HEK293 (cell line): ENCODE measurements around the gene PANK2.
A peak's percentile ranks its signal among the peaks of the same experiment; 100 is the strongest.

Experiments used
- AEBP2 ChIP-seq: fragments of 450-650 bp; formaldehyde crosslinking; IDR thresholded peaks from 2 replicates; pipeline ENCODE4 v1.5.1; 2016; ENCODE audit warnings: missing biosample characterization, missing genetic modification characterization, borderline replicate concordance
- GLIS2 ChIP-seq: fragments of 450-650 bp; formaldehyde crosslinking; IDR thresholded peaks from 2 replicates; pipeline ENCODE4 v1.5.1; 2016; ENCODE audit warnings: missing biosample characterization, missing genetic modification characterization
- HIC1 ChIP-seq: fragments of 450-650 bp; formaldehyde crosslinking; IDR thresholded peaks from 2 replicates; pipeline ENCODE4 v1.5.1; 2016; ENCODE audit warnings: missing biosample characterization, missing genetic modification characterization
- HOXC10 ChIP-seq: sonication (generic); formaldehyde crosslinking; IDR thresholded peaks from 2 replicates; pipeline ENCODE4 v1.8.1; 2023; ENCODE audit warnings: mild to moderate bottlenecking, missing genetic modification reagents
- IKZF3 ChIP-seq: fragments of 450-650 bp; IDR thresholded peaks from 2 replicates; pipeline ENCODE4 v1.5.0; 2018; ENCODE audit warnings: missing biosample characterization, mild to moderate bottlenecking, missing genetic modification characterization, moderate library complexity
- MEIS1 ChIP-seq: sonication (generic); formaldehyde crosslinking; IDR thresholded peaks from 2 replicates; pipeline ENCODE4 v1.8.1; 2022; ENCODE audit warnings: missing genetic modification reagents, mild to moderate bottlenecking, borderline replicate concordance
- MYNN ChIP-seq: fragments of 450-650 bp; formaldehyde crosslinking; IDR thresholded peaks from 2 replicates; pipeline ENCODE4 v1.5.1; 2016; ENCODE audit warnings: missing biosample characterization, missing genetic modification characterization, borderline replicate concordance
- SCRT1 ChIP-seq: fragments of 450-650 bp; formaldehyde crosslinking; IDR thresholded peaks from 2 replicates; pipeline ENCODE4 v1.5.1; 2016; ENCODE audit warnings: missing biosample characterization, missing genetic modification characterization, borderline replicate concordance
- SETDB1 ChIP-seq: IDR thresholded peaks from one replicate; pipeline ENCODE4 v1.6.1; 2017; ENCODE audit warnings: mild to moderate bottlenecking, low read length, moderate library complexity, mixed read lengths; ENCODE audit not compliant: insufficient read length
- ZBTB7A ChIP-seq: fragments of 450-650 bp; formaldehyde crosslinking; IDR thresholded peaks from 2 replicates; pipeline ENCODE4 v1.5.1; 2016; ENCODE audit warnings: low read depth, missing biosample characterization, missing genetic modification characterization
- ZNF140 ChIP-seq: fragments of 450-650 bp; formaldehyde crosslinking; IDR thresholded peaks from 2 replicates; pipeline ENCODE4 v1.5.1; 2016; ENCODE audit warnings: missing biosample characterization, missing genetic modification characterization
- ZNF311 ChIP-seq: fragments of 450-650 bp; formaldehyde crosslinking; IDR thresholded peaks from 2 replicates; pipeline ENCODE4 v1.5.1; 2017; ENCODE audit warnings: missing biosample characterization, missing genetic modification characterization, borderline replicate concordance
- ZNF324 ChIP-seq: fragments of 450-650 bp; formaldehyde crosslinking; IDR thresholded peaks from 2 replicates; pipeline ENCODE4 v1.5.1; 2016; ENCODE audit warnings: missing biosample characterization, missing genetic modification characterization
- ZNF354C ChIP-seq: fragments of 450-650 bp; formaldehyde crosslinking; IDR thresholded peaks from 2 replicates; pipeline ENCODE4 v1.5.1; 2016; ENCODE audit warnings: missing biosample characterization, missing genetic modification characterization, low read depth, borderline replicate concordance
- ZNF404 ChIP-seq: fragments of 450-650 bp; formaldehyde crosslinking; IDR thresholded peaks from 2 replicates; pipeline ENCODE4 v1.5.1; 2017; ENCODE audit warnings: missing biosample characterization, missing genetic modification characterization
- ZNF473 ChIP-seq: fragments of 450-650 bp; formaldehyde crosslinking; IDR thresholded peaks from 2 replicates; pipeline ENCODE4 v1.5.1; 2017; ENCODE audit warnings: missing biosample characterization, missing genetic modification characterization
- ZNF514 ChIP-seq: fragments of 450-650 bp; formaldehyde crosslinking; IDR thresholded peaks from 2 replicates; pipeline ENCODE4 v1.5.1; 2016; ENCODE audit warnings: missing biosample characterization, missing genetic modification characterization
- ZNF529 ChIP-seq: fragments of 450-650 bp; formaldehyde crosslinking; IDR thresholded peaks from 2 replicates; pipeline ENCODE4 v1.5.1; 2017; ENCODE audit warnings: missing genetic modification characterization, missing biosample characterization; ENCODE audit not compliant: insufficient replicate concordance
- ZNF544 ChIP-seq: fragments of 450-650 bp; formaldehyde crosslinking; IDR thresholded peaks from 2 replicates; pipeline ENCODE4 v1.5.0; 2017; ENCODE audit warnings: missing biosample characterization, missing genetic modification characterization
- ZNF621 ChIP-seq: fragments of 450-650 bp; formaldehyde crosslinking; IDR thresholded peaks from 2 replicates; pipeline ENCODE4 v1.5.1; 2017; ENCODE audit warnings: missing biosample characterization, missing genetic modification characterization
- ZNF623 ChIP-seq: fragments of 450-650 bp; formaldehyde crosslinking; IDR thresholded peaks from 2 replicates; pipeline ENCODE4 v1.5.1; 2016; ENCODE audit warnings: missing biosample characterization, missing genetic modification characterization
- ZNF654 ChIP-seq: fragments of 450-650 bp; formaldehyde crosslinking; IDR thresholded peaks from 2 replicates; pipeline ENCODE4 v1.5.1; 2016; ENCODE audit warnings: low read depth, missing biosample characterization, missing genetic modification characterization
- ZNF692 ChIP-seq: fragments of 450-650 bp; formaldehyde crosslinking; IDR thresholded peaks from 2 replicates; pipeline ENCODE4 v1.5.1; 2016; ENCODE audit warnings: missing biosample characterization, missing genetic modification characterization
- ZNF776 ChIP-seq: fragments of 450-650 bp; formaldehyde crosslinking; IDR thresholded peaks from 2 replicates; pipeline ENCODE4 v1.5.0; 2017; ENCODE audit warnings: missing biosample characterization, missing genetic modification characterization, borderline replicate concordance
- ZNF837 ChIP-seq: fragments of 450-650 bp; formaldehyde crosslinking; IDR thresholded peaks from 2 replicates; pipeline ENCODE4 v1.5.1; 2016; ENCODE audit warnings: missing biosample characterization, missing genetic modification characterization
- ZNF843 ChIP-seq: fragments of 450-650 bp; formaldehyde crosslinking; IDR thresholded peaks from 2 replicates; pipeline ENCODE4 v1.5.1; 2016; ENCODE audit warnings: missing biosample characterization, missing genetic modification characterization
- TF ChIP-seq, protein P1 (sequence below): IDR thresholded peaks from 2 replicates; pipeline ENCODE4 v1.6.1; 2011; ENCODE audit warnings: mild to moderate bottlenecking, low read depth, low read length, borderline replicate concordance
- TF ChIP-seq, protein P2 (sequence below): fragments of 450-650 bp; formaldehyde crosslinking; IDR thresholded peaks from 2 replicates; pipeline ENCODE4 v1.5.1; 2016; ENCODE audit warnings: missing biosample characterization, missing genetic modification characterization
- TF ChIP-seq, protein P3 (sequence below): fragments of 450-650 bp; formaldehyde crosslinking; IDR thresholded peaks from 2 replicates; pipeline ENCODE4 v1.5.1; 2016; ENCODE audit warnings: missing biosample characterization, missing genetic modification characterization
- TF ChIP-seq, protein P4 (sequence below): fragments of 450-650 bp; formaldehyde crosslinking; IDR thresholded peaks from 2 replicates; pipeline ENCODE4 v1.5.1; 2016; ENCODE audit warnings: missing biosample characterization, missing genetic modification characterization

PANK2 gene

GRCh38 chr20:3888622-3889488 lies at the start of gene PANK2 (continued):
- TF ChIP-seq, protein P1, sequence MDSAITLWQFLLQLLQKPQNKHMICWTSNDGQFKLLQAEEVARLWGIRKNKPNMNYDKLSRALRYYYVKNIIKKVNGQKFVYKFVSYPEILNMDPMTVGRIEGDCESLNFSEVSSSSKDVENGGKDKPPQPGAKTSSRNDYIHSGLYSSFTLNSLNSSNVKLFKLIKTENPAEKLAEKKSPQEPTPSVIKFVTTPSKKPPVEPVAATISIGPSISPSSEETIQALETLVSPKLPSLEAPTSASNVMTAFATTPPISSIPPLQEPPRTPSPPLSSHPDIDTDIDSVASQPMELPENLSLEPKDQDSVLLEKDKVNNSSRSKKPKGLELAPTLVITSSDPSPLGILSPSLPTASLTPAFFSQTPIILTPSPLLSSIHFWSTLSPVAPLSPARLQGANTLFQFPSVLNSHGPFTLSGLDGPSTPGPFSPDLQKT = no peak; the same call in 1 of the 2 replicates
- TF ChIP-seq, protein P2, sequence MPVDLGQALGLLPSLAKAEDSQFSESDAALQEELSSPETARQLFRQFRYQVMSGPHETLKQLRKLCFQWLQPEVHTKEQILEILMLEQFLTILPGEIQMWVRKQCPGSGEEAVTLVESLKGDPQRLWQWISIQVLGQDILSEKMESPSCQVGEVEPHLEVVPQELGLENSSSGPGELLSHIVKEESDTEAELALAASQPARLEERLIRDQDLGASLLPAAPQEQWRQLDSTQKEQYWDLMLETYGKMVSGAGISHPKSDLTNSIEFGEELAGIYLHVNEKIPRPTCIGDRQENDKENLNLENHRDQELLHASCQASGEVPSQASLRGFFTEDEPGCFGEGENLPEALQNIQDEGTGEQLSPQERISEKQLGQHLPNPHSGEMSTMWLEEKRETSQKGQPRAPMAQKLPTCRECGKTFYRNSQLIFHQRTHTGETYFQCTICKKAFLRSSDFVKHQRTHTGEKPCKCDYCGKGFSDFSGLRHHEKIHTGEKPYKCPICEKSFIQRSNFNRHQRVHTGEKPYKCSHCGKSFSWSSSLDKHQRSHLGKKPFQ (tag by site-specific recombination) = no peak
- TF ChIP-seq MYNN (tag by site-specific recombination) (no peak), ZNF140 (no peak), ZNF324 (tag by site-specific recombination) (peak; percentile 92), ZNF311 (tag by site-specific recombination) (no peak), ZNF837 (0 out of 2 replicates have a peak, but pooled peaks have one; percentile 26), SETDB1 (no peak), ZNF776 (tag by site-specific recombination) (no peak), ZNF514 (tag by site-specific recombination) (no peak), HIC1 (tag by site-specific recombination) (no peak), ZNF654 (peak; percentile 55), ZNF621 (tag by site-specific recombination) (no peak), ZNF354C (tag by site-specific recombination) (no peak), ZNF473 (no peak), IKZF3 (tag by site-specific recombination) (peak; percentile 83), HOXC10 (CRISPR knock-in tag) (no peak), ZNF544 (no peak), AEBP2 (no peak), ZNF623 (tag by site-specific recombination) (no peak), ZNF692 (tag by site-specific recombination) (peak; percentile 74; the same call in 1 of the 2 replicates), ZNF843 (tag by site-specific recombination) (peak; percentile 61), ZNF404 (no peak), GLIS2 (tag by site-specific recombination) (peak; percentile 100), ZBTB7A (no peak), SCRT1 (no peak), MEIS1 (no peak), ZNF529 (tag by site-specific recombination) (no peak)
- TF ChIP-seq, protein P3, sequence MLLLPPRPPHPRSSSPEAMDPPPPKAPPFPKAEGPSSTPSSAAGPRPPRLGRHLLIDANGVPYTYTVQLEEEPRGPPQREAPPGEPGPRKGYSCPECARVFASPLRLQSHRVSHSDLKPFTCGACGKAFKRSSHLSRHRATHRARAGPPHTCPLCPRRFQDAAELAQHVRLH (tag by site-specific recombination) = peak; percentile 56; the same call in 1 of the 2 replicates
- TF ChIP-seq, protein P4, sequence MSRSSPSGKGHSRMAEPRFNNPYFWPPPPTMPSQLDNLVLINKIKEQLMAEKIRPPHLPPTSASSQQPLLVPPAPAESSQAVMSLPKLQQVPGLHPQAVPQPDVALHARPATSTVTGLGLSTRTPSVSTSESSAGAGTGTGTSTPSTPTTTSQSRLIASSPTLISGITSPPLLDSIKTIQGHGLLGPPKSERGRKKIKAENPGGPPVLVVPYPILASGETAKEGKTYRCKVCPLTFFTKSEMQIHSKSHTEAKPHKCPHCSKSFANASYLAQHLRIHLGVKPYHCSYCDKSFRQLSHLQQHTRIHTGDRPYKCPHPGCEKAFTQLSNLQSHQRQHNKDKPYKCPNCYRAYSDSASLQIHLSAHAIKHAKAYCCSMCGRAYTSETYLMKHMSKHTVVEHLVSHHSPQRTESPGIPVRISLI (tag by site-specific recombination) = no peak
